COLO829 (cell line): ENCODE measurements around the gene NPEPL1.
"Not testable (repeated sequence)": the region's sequence is repeated elsewhere in the genome, so short reads cannot be mapped to it uniquely, and the experiment has no call there.

Experiments
- DNase-seq: peaks from one replicate; pipeline ENCODE4 v3.0.0; 2012; ENCODE audit warnings: low spot score

NPEPL1 gene

DNA sequence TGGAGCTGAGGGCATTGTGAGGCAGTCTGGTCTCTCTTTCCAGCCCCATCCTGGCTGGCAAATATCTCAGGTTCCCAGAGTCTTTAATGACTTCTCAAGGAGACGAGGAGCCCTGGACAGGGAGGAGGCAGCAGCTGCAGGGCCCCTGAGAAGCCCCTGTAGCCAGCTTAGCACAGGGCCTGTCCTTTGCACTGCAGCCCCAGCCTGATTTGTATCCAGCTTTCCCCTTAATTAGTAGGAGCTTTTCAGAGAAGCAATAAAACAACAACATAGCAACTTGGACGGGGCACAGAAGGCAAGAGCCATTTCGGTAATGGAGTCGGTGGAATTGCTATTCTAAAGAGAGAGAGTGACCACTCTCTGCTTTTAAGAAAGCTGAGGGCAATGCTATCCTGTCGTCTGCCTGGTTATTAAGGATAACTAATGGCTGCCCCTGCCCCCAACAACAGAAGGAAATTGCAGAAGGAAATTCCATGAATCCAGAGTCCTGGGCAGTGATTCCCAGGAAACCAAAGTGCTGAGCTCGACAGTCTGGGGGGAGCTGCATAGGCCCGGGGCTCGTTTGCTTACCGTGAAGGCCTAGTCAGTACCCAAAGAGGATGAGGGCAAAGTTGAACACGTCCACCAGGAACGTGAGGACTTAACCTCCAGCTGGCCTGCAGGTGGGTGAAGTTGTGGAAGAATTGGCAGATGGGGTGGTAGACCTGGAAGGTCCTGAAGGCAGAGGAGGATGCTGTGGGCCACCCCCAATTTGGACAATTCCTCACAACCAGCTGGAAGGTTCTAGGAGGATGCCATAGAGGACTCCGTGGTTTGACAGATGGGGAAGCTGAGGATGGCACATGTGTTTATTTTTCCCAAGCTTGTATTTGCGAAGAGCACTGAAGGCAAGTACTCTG is 50.3 kb downstream of the NPEPL1 start:
- no peak for DNase-seq

DNA sequence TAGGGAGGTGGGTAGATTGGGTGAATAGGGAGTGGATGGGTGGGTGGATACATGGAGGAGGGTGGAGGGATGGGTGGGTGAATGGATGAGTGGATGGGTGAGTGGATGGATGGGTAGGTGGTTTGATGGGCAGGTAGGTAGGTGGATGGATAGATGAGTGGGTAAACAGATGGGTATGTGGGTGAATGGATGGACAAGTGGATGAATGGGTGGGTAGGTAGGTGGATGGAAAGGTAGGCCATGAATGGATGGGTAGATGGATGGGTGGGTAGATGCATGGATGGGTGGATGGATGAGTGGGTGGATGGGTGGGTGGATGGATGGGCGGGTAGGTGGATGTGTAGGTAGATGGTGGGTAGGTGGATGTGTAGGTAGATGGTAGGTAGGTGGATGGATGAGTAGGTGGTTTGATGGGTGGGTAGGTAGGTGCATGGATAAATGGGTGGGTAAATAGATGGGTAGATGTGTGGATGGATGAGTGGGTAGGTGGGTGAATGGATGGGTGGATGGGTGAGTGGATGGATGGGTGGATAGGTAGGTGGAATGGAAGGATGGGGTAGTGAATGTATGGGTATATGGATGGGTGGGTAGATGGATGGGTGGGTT is 51.4 kb downstream of the NPEPL1 start:
- DNase-seq = no peak

DNA sequence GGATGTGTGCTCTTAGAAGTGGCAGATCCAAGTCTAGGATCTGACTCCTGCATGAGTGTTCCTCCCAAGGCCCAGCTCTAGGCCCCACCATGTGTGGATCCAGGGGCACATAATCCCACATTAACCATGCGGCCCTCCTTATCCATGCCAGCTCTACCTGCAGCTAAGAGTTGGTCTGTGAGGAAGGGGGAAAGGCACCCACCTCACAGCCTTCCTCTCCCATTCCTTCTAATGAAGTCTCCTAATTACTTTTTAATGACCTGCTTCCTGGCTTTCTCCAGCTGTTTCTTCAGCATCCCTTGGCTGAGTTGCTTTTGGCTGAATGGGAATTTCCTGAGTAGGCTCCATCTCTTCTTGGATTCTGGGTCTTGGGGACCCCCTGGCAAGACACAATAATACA is 52.2 kb downstream of the NPEPL1 start:
- no peak for DNase-seq

DNA sequence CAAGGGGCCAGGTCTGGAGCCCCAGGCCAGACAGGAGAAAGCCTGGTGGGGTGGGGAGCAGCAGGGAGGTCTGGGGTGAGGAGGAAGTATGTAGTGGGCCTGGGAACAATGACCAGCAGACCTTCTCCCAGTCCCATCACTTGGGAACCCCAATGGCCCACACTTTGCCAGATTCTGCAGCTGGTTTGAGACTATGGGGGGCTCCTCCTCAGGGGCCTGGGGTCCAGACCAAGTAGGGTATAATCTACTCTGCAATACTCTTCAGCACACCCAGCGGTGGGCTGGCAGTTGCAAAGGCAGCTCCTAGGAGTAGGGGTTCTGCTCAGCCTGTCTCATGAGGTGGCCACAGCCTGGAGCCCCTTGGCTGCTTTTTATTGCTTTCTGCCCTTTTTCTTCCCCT is 52.8 kb downstream of the NPEPL1 start:
- DNase-seq = no peak

DNA sequence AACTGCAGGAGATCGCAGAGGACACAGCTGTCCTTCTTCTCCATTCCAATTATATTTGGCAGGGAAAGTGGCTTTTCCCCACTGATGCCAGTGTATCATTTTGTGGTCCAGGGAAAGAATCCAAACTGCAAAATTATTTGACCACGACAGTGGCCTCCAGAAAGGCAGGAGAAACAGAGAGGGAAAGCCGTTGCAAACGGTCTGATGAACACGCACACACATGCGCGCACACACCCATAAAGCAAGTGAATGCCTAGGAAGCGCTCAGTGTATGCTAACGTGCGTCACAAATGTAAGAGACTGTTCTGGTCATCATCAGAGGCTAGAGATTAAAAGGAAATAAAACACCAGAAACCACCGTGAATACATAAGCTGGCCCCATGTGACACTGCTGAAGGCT is 54.0 kb downstream of the NPEPL1 start:
- no peak for DNase-seq

DNA sequence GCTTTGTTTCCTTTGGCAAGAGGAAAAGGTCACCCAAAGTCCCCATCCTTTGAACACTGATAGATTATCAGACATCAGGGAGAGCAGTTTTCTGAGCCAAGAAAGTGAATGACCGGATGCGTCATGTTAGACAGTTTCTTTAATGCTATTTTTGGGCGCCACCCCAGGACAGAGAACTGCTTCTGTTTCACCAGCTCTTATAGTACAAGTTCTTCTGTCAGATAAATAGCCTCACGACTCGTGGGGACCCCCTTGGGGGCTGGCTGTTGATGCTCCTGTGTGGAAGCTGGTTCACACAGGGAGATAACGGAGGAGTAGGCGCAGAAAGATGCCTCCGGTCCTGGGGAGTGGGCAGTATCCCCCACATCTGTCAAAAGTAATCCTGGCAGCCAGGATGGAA is 54.6 kb downstream of the NPEPL1 start:
- no peak for DNase-seq

DNA sequence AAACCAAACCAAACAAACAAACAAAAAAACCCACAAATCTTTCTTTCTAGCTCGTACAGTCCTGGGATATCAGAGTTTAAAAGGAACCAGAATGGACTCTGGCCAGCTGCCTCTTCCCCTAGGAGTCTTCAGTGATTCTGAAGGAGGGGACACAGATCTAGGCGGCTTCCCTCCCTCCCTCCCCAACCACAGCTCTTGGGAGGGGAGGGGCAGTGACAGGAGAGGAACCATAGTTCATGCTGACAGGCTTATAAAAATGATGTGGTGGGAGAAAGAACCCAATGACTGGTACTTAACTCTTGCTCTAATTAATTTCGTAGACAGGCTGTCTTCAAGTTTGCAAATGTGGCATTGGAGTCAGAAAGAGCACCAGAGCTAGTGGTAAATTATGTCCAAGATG is 56.0 kb downstream of the NPEPL1 start:
- DNase-seq = no peak

DNA sequence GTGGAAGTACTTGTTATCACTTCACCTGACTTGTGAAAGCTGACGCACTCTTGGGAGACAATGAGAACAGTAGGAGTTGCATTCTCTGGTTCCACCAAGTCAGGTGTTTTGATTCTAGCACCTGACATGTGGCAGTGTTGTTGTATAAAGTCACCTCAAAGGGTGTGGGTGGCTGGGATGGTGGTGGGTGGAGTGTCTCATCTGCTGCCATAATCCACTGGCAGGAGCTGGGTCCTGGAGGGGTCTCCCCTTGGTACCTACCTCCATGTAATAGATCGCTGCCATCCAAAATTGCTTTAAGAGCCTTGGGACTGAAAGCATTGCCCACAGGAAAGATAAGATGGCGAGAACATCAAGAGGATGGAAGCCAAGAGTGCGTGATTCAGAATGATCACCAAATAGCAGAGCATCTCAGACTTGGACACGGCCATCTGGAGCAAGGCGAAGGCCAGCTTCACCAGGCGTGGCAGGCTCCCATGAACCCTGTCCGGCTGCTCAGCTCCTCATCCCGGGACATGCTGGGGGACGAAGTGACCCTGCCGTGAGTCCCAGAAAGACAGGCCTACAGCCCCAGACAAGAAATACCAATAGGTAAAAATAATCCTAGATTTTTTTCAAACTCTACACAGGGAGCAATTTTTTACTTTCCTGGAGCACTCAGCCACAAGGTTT is 56.6 kb downstream of the NPEPL1 start:
- DNase-seq = no peak

DNA sequence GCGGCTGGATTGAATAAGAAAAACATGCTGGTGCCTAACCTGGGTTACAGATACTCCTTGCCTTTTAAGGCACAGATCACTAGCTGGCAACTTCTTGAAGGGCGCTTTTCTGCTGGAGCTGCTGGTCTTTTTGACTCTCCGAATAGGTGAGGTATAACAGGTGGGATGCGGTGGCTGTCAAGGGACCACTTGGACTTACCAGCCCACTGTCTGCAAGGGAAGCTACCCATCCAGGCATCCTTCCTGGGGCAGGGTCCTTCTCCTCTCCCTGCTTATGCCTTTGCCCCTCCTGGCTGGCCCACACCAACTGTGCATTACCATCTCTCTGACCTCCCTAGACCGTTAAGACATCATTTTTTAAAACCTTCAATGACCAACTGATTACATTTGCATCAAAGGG is 57.4 kb downstream of the NPEPL1 start:
- DNase-seq = no peak

DNA sequence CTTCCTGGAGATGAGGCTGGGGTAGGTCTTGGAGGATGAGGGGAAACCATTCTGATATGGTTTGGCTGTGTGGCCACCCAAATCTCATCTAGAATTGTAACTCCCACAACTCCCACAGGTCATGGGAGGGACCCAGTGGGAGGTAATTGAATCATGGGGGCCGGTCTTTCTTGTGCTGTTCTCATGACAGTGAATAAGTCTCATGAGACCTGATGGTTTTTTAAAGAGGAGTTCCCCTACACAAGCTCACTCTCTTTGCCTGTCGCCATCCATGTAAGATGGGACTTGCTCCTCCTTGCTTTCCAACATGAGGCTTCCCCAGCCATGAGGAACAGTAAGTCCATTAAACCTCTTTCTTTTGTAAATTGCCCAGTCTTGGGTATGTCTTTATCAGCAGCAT is 58.1 kb downstream of the NPEPL1 start:
- DNase-seq = not testable (repeated sequence)

DNA sequence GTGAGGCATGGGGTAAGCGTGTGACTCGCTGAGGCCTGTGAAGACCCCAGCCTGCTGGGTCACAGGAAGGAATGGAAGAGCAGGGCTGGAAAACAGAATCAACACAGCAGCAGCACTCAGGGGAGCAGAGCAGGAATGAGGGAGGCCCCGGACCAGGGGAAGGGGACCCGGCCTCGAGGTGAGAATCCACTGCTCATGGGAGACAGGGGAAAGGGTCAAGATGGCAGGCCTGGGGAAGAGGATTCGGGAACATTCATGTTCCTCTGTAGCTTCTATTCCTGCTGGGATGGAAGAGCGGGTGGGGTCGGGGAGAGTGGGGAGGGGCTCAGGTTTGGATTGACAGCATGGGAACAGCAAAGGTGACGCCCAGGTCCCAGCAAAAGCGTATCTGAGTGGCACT is 59.4 kb downstream of the NPEPL1 start:
- DNase-seq = no peak

DNA sequence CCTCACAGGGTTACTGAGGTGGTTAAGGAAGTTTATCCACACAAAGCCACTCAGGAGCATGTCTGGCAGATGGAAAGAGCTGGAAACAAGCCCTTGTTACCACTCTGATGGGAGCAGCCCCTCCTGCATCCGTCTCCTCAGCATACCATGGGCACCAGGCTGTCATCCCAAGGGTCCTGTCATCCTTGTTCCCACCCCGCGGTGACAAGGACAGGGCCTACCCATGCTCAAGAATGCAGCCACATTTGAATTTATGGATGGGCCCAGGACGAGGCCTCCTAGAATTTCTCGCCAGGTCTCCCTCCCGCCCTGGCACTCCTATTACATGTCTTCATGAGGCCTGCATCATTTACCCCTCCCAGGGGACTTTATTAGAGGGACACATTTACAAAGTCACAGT is 60.0 kb downstream of the NPEPL1 start:
- DNase-seq = no peak

DNA sequence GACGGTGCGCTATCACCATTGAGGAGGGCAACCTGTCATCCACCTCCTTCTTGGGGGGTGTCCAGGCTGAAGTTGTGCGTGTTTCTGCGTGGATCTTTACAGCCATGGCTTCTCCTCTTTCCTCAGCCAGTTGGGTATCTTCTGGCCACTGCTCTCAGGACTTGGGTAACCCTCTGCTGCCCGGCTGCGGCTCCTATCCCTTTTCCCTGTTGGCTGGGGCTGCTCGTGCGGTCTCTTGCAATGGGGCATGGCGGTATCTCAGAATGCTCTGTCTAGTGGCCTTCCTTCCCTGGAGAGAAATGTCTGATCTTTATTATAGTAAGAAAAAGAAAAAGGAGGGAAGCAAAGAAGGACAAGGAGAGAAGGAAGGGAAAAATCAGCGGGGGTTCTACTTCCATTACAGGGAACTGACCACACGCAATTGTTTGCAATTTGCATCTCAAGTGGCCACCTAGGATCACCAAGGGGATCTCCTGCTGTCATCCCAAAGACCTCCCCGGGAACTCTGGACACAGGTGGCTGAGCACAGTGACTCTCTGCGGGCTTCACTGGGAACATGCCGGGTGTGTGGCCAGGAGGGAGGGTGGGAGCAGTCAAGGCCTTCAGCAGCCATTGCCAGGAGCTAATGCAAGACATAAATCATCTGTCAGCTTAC is 60.8 kb downstream of the NPEPL1 start:
- DNase-seq = no peak

DNA sequence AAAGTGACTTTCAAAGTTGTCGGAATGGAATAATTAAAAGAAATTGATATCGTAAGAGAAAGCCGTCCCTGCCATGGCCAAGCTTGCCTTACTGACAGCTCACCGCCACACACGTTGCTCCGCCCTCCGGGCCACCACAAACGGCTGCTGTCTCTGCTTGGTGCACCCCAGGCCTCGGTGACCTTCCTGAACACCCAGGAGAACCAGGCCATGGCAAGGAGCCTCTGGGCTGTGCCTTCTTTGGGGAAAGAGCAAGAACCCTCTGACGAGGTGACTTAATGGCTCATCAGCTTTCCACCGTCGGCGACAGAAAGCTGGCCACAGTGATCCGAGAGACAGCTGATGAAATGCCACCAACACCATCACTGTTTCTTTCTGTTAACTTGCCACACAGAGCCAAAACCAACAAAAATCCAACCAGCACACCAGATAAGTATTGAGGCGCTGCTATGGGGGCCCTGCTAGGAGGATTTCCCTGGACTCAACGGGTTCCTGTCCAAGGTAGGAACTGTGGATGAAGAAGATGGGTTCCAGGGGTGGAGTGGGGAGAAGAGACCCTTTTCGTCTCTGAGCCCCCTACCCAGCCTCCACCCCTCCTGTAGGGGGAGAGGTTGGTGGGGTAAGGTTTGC is 61.4 kb downstream of the NPEPL1 start:
- no peak for DNase-seq

DNA sequence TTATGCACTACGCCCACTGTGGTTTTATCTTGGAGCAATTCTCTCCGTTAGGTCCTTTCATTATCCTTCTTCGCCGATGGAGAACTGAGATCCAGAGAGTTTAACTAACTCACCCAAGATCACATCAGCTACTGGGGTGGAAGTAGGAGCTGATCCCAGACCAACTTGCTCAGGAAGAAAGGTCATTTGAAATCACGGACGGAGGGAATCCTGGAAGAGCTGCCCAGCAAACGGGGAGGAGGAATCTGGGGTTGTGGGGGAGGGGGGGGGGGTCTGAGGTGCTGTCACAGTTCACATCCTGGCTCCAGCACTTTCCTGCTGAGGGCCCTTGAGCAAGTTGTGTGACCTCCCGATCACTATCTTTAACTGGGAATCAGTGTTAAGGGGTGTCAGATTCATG is 62.0 kb downstream of the NPEPL1 start:
- DNase-seq = no peak

DNA sequence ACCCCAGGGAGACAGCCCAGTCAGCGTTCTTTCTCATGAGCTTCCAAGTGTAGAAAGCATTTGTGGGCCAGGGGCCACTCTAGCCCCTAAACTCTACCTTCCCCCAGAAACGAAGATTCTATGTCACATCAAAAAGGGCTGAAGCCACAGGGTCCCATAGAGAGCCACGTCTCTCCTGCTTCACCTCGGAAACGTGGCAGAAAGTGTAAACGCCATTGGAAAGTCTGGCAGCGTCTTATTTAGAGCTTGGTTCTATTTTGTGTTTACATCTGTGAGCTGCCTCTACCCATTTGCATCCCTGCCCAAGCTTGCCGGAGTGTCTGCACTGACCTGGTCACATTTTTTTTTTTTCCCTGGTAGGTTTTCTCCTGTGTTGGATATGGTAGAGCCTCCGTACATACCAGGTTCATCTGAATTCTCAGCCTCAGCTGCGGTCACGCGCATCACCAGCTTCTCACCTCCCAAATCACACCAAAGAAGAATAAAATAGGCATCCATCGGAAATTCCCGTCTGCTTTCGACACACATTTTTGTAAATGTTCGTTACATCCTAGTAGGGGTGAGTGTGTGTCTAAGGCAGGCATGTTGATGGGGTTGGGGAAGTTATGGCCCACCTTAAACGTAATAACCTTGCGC is 62.6 kb downstream of the NPEPL1 start:
- no peak for DNase-seq

DNA sequence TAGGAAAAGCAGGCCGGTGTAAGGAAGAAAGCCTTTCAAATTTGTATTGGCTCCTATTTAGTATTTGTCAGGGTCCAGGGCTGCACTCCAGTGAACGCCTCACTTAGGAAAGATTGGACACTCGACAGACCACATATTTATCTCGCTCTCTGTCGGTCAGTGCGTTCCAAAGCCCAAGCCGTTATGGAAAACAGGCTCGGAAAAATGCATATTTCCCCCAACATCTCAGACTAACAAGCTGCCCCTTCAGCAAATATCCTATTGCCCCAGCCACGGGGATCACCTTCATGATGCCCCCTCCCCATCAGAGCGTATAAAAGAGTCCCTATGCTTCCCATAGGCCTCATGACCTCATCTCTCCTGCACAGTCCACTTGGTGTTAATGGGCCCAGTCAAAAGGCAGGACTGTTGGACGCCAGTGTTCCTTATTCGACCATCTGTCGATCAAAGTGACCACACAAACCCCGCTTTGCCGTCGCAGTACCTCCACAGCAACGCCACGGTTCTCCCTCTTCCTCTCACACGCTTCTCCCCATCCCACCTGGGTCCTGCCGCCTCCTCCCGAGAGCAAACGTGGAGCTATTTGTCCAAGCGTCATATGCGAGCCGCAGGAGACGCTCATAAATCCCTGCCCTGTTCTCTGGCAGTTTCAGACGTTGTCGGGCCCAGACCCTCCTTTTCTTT is 63.3 kb downstream of the NPEPL1 start:
- DNase-seq = no peak

DNA sequence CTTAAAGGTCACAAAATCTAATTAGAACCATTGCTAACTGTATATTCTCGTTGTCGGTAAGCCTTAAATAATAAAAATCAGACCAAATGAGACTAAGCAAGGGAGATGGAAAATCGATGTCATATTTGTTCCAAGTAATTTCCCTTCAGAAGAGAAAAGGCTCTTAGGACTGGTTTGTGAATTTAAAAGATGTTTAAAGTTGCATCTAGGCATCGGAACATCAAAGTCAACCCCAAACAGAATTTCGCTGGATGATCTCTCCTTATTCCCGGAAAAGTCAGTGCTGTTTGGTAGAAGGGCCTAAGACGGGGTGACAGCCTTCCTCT is 63.8 kb downstream of the NPEPL1 start:
- no peak for DNase-seq

DNA sequence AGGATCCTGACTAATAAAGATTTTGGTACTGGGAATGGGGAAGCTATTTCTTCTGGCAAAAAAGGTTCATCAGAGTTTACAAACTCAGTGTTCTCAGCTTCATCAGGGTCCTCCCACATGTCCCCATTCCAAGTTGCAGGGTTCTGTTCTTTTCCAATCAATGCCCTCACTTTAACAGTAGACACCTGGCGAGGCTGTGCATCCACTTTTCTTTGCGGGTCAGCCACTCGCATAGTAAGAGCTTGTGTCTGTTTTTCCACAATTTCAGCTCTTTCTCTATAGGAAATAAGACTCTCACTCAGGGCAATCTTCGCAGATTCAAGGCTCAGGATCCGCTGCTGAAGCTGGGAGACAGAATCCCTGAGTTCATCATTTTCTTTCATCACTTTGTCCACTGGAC is 65.0 kb downstream of the NPEPL1 start:
- DNase-seq = not testable (repeated sequence)

DNA sequence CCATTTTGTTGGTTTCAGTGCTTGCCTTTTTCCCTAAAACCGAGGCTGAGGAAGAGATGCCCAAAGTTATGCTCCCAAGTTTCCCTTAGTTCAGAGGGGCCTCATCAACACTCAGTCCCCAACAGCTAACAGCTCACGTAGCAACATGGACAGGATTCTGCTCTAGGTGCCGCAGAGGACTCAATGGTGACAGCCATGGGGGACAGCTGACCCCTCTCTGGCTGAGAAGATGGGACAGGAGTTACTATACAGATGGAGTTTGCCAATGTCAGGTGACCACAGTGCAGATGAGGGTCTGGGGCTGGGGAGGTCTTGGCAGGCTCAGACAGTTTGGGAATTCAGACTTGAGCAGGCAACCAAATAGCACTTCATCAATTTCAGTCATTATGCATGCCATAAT is 67.3 kb downstream of the NPEPL1 start:
- no peak for DNase-seq

DNA sequence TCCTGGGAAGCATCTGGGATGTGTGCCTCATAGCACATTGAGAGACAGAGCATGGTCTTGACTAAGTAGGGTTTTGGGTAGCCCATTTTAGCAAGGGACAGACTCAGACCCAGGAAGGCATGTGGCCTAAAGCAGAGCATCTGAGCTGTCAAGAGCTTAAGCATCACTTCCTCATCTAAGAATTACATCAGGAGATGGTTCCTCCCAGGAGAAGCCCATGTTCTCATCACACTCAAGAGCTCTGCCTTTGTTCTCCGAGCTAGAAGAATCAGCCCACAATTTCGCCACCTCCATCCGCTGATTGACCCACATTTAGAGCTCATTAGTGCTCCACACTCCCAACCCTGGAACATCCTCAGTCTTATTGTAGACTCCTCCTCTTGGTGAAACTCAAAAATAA is 68.3 kb downstream of the NPEPL1 start:
- DNase-seq = no peak
